KMS-11 (cell line): ENCODE results near the gene GJB1.
"Not testable (repeated sequence)": the region's sequence is repeated elsewhere in the genome, so short reads cannot be mapped to it uniquely, and the experiment has no call there.

Experiments
- H2AFZ ChIP-seq: fragments of 200-600 bp; sonication (generic); 2 replicates; pipeline ENCODE4 v1.6.1; 2016; ENCODE audit warnings: antibody characterized with exemption, mixed run types, low read depth
- H3K27ac ChIP-seq: fragments of 200-600 bp; sonication (generic); 2 replicates; pipeline ENCODE4 v1.6.1; 2016; ENCODE audit warnings: mild to moderate bottlenecking, mixed run types
- H3K27me3 ChIP-seq: fragments of 200-600 bp; sonication (generic); 2 replicates; pipeline ENCODE4 v1.6.1; 2017; ENCODE audit warnings: mild to moderate bottlenecking, low read depth, mixed run types, moderate library complexity; ENCODE audit not compliant: insufficient read depth
- H3K36me3 ChIP-seq: fragments of 200-600 bp; sonication (generic); 2 replicates; pipeline ENCODE4 v1.6.1; 2017; ENCODE audit warnings: mild to moderate bottlenecking, mixed run types; ENCODE audit not compliant: insufficient read depth
- H3K4me1 ChIP-seq: fragments of 200-600 bp; sonication (generic); 2 replicates; pipeline ENCODE4 v1.6.1; 2016; ENCODE audit warnings: mild to moderate bottlenecking, low read depth, mixed run types; ENCODE audit not compliant: poor library complexity, severe bottlenecking
- H3K4me2 ChIP-seq: fragments of 200-600 bp; sonication (generic); 2 replicates; pipeline ENCODE4 v1.7.0; 2016; ENCODE audit warnings: mild to moderate bottlenecking, mixed run types
- H3K4me3 ChIP-seq: fragments of 200-600 bp; sonication (generic); IDR thresholded peaks from 2 replicates; pipeline ENCODE4 v1.6.1; 2017; ENCODE audit warnings: low read depth, low read length, mixed read lengths; ENCODE audit not compliant: insufficient read depth
- H3K79me2 ChIP-seq: fragments of 200-600 bp; sonication (generic); 2 replicates; pipeline ENCODE4 v1.6.1; 2016; ENCODE audit warnings: low read depth, mixed run types; ENCODE audit not compliant: insufficient read depth
- H3K9ac ChIP-seq: fragments of 200-600 bp; sonication (generic); 2 replicates; pipeline ENCODE4 v1.6.1; 2016; ENCODE audit warnings: mild to moderate bottlenecking, mixed run types
- H4K20me1 ChIP-seq: fragments of 200-600 bp; sonication (generic); 2 replicates; pipeline ENCODE4 v1.6.1; 2016; ENCODE audit warnings: mild to moderate bottlenecking, mixed run types; ENCODE audit not compliant: insufficient read depth
- TF ChIP-seq, protein P1 (sequence below): fragments of 200-600 bp; sonication (generic); conservative IDR thresholded peaks from 2 replicates; pipeline ENCODE4 v1.6.1; 2017; ENCODE audit warnings: low read depth, mild to moderate bottlenecking, antibody characterized with exemption, low read length, moderate library complexity, mixed read lengths

GJB1 gene

DNA sequence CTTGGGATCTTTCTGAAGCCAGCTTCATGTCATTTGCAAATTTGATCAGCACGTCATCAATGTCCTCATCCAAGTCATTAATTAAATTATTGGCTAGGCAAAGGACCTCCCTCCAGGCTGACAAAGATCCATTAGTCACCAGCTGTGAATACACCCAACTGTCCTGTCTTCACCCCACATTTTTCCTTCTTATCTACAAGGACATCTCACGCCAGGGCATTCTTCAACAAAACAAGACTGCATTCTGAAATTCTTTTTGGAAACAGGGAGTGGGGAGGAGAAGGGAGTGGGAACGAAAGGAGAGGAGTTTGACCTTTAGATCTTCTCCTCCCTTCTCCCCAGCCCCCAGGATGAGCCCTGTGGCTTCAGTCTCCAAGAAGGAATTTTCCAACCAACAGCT is 45.7 kb upstream of the GJB1 start:
- Histone ChIP-seq H3K9ac (no peak overlapping the region), H3K4me1 (peaks cover under 1% of the 10 kb centered on the region), H3K27me3 (no peaks in the 10 kb centered on the region), H3K4me2 (no peak overlapping the region), H3K27ac (no peak overlapping the region), H2AFZ (no peak overlapping the region), H4K20me1 (no peaks in the 10 kb centered on the region), H3K79me2 (no peaks in the 10 kb centered on the region), H3K36me3 (no peaks in the 10 kb centered on the region), H3K4me3 (no peak overlapping the region)
- TF ChIP-seq, protein P1, sequence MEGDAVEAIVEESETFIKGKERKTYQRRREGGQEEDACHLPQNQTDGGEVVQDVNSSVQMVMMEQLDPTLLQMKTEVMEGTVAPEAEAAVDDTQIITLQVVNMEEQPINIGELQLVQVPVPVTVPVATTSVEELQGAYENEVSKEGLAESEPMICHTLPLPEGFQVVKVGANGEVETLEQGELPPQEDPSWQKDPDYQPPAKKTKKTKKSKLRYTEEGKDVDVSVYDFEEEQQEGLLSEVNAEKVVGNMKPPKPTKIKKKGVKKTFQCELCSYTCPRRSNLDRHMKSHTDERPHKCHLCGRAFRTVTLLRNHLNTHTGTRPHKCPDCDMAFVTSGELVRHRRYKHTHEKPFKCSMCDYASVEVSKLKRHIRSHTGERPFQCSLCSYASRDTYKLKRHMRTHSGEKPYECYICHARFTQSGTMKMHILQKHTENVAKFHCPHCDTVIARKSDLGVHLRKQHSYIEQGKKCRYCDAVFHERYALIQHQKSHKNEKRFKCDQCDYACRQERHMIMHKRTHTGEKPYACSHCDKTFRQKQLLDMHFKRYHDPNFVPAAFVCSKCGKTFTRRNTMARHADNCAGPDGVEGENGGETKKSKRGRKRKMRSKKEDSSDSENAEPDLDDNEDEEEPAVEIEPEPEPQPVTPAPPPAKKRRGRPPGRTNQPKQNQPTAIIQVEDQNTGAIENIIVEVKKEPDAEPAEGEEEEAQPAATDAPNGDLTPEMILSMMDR = no peak

DNA sequence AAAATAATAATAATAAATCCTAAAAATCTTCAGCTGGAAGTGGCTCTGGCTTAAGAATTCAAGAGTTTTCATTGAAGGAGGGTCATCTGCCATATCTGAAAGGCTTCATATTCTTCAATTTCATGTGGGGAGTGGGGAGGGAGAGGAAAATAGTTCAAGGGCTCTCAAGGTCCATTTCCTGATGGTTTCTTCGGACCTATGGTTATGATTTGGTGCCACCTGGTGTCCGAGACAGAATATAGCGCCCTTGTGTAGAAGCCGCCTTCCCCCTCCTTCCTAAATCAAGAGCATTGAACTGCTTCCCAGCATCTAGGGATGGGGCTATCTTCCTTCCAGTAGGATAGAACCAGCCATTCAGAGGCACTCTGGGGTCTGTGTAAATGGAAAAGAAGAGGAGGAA is 44.1 kb upstream of the GJB1 start:
- H2AFZ ChIP-seq = no peak overlapping the region; the same call in 1 of the 2 replicates
- no peak overlapping the region for H3K27ac ChIP-seq
- H3K4me3 ChIP-seq = no peak overlapping the region
- no peak overlapping the region for H3K4me2 ChIP-seq
- no peak overlapping the region for H3K9ac ChIP-seq
- H3K27me3 ChIP-seq = no peaks in the 10 kb centered on the region
- H3K4me1 ChIP-seq = peaks cover 9% of the 10 kb centered on the region
- TF ChIP-seq, protein P1 = peak; percentile 77
- H3K36me3 ChIP-seq = no peaks in the 10 kb centered on the region
- H3K79me2 ChIP-seq = no peaks in the 10 kb centered on the region
- H4K20me1 ChIP-seq = no peaks in the 10 kb centered on the region

DNA sequence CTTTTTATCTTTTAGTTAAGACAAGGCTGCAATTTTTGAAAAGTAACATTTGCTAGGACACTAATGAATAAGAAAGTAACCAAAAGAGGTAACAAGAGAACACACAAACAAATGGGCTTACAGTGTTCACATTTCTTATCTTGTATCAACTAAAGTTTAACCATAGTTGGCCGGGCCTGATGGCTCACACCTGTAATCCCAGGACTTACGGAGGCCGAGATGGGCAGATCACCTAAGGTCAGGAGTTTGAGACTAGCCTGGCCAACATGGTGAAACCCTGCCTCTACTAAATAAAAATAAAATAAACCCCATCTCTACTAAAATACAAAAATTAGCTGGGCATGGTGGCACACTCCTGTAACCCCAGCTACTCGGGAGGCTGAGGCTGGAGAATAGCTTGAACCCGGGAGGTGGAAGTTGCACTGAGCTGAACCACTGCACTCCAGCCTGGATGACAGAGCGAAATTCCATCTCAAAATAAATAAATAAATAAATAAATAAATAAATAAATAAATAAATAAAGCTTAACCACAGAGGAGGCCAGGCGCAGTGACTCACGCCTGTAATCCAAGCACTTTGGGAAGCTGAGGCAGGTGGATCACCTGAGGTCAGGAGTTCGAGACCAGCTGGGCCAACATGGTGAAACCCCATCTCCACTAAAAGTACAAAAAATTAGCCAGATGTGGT is 42.3 kb upstream of the GJB1 start:
- not testable (repeated sequence) for H3K27me3 ChIP-seq, H3K4me2 ChIP-seq, H4K20me1 ChIP-seq, H3K36me3 ChIP-seq, H3K9ac ChIP-seq, H3K4me1 ChIP-seq, H3K27ac ChIP-seq, H3K79me2 ChIP-seq, H3K4me3 ChIP-seq
- H2AFZ ChIP-seq = peak overlapping the region; percentile 49; the same call in 1 of the 2 replicates

DNA sequence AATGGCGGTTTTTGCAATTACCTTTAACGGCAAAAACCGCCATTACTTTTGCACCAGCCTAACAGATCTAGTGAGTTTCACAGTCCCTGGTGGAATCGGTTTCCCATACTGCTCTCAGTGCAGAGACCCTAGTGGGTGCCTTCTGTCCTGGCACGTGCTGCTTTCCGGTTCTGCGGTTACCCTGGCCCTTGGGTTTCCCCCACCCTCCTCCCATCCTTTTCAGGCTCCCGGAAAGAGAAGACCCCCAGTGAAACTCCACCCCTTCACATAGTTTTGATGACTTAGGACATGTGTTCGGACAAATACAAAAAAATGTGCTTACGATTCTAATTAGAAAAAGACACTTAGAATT is 41.5 kb upstream of the GJB1 start:
- Histone ChIP-seq H2AFZ (peak overlapping the region; percentile 49), H3K9ac (peak overlapping the region; percentile 73; the same call in 1 of the 2 replicates), H3K4me3 (no peak overlapping the region), H3K27ac (peak overlapping the region; percentile 85), H3K36me3 (no peaks in the 10 kb centered on the region), H4K20me1 (no peaks in the 10 kb centered on the region), H3K4me2 (no peak overlapping the region), H3K4me1 (peaks cover 9% of the 10 kb centered on the region), H3K27me3 (no peaks in the 10 kb centered on the region), H3K79me2 (no peaks in the 10 kb centered on the region)
- TF ChIP-seq, protein P1 = no peak
